ENCODE data around the gene PTPRK.

Gene PTPRK

DNA sequence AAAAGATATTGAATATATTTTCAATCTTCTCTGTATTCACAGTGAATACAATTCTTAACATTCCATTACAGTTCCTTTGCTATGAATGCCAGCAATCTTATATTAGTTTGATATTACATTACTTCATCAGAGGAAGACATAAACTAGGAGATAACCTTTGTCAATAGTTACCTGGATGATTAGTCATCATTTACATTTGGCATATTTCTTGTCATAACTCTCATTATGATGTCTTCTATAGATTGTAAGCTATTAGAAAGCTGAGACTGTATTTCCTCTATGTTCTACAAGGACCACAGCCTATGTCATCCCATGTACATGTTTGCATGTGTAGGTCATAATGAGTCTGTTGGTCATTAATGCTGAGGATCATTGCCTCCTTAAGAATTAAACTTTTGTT is 7.8 kb upstream of the PTPRK start:
- TF ChIP-seq CTCF (IDR thresholded peaks at IDR 0.05; ENCODE audit: low read depth, low read length) = no peak
- Histone ChIP-seq H3K4me3 (ENCODE audit: low read depth, low read length) (no peak overlapping the region), H3K4me1 (no peaks in the 10 kb centered on the region), H3K36me3 (no peaks in the 10 kb centered on the region), H3K27me3 (no peaks in the 10 kb centered on the region), H3K9me3 (no peaks in the 10 kb centered on the region)
- DNase-seq = no peak

- Histone ChIP-seq H3K9me3 (no peaks in the 10 kb centered on the region), H3K4me1 (no peaks in the 10 kb centered on the region), H3K36me3 (no peaks in the 10 kb centered on the region), H3K27me3 (no peaks in the 10 kb centered on the region), H3K4me3 (ENCODE audit: low read depth, low read length) (no peak overlapping the region)
- no peak for TF ChIP-seq CTCF (IDR thresholded peaks at IDR 0.05; ENCODE audit: low read depth, low read length)
- no peak for DNase-seq
Measured at GRCh38 chr6:128527375-128527774, 7.0 kb upstream of the PTPRK start.

DNA sequence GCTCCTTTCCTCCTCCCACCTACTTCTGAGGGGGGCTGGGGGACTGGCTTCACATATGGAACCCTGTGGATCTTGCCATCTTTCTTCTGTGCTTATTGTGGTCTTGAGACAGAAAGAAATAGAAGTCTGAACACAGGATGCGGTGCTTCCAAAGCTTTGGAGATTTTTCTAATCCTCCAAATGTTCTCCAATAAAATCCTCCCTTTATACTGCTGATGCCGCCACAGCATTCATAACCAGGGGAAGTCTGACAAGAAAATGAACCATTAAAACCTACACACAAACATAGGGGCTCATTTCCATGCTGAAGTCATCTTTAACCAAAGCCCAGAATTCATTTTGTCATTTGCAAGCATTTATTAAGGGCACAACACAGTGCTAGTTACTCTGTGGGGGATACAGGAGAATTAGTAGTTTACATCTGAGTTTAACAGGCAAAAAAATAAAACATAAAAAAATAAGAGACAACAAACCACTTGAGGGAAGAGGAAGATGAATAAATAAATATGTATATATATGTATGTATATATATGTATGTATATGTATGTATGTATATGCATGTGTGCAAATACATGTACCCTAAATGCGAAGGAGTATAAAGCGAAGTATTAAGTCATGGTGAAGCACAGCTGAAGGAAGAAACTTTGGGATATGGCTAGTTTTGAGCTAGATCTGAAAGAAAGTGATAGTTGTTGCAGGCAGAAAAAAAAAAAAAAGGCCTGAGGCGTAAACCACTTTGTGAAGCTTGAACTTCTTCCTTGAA is 5.9 kb upstream of the PTPRK start:
- Histone ChIP-seq H3K9me3 (no peaks in the 10 kb centered on the region), H3K4me1 (no peaks in the 10 kb centered on the region), H3K36me3 (no peaks in the 10 kb centered on the region), H3K27me3 (no peaks in the 10 kb centered on the region), H3K4me3 (ENCODE audit: low read depth, low read length) (no peak overlapping the region)
- no peak for TF ChIP-seq CTCF (IDR thresholded peaks at IDR 0.05; ENCODE audit: low read depth, low read length)
- no peak for DNase-seq

DNA sequence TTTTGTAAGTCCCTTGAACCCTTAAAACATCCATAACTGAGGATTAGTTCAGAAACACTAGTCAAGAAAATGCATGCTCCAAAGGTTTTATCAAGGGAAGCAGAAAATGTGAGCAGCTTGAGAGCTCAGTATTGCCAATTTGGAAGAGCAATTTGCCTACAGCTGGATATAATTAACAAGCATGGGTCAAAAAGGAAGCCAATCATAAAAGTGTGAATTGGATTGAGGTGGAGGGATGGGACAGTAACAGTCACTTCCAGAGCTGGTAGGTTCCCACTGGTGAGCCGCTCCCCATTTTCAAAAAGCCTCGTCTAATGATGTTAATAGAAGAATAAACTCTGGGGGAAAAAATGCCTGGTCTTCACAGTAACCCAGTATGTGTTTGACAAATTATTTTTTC is 5.0 kb upstream of the PTPRK start:
- no peak for DNase-seq
- no peaks in the 10 kb centered on the region for H3K27me3 ChIP-seq
- H3K4me1 ChIP-seq = no peaks in the 10 kb centered on the region
- no peak for TF ChIP-seq CTCF (IDR thresholded peaks at IDR 0.05; ENCODE audit: low read depth, low read length)
- no peaks in the 10 kb centered on the region for H3K9me3 ChIP-seq
- no peak overlapping the region for H3K4me3 ChIP-seq (ENCODE audit: low read depth, low read length)
- no peaks in the 10 kb centered on the region for H3K36me3 ChIP-seq

GRCh38 chr6:128521282-128521632 is 858 bp upstream of the PTPRK start:
- H3K4me3 ChIP-seq (ENCODE audit: low read depth, low read length) = peak overlapping the region; percentile 91
- no peaks in the 10 kb centered on the region for H3K36me3 ChIP-seq
- no peaks in the 10 kb centered on the region for H3K9me3 ChIP-seq
- H3K27me3 ChIP-seq = no peaks in the 10 kb centered on the region
- no peak for TF ChIP-seq CTCF (IDR thresholded peaks at IDR 0.05; ENCODE audit: low read depth, low read length)
- DNase-seq = no peak
- H3K4me1 ChIP-seq = peaks cover 4% of the 10 kb centered on the region

GRCh38 chr6:128519931-128520435 is 416 bp downstream of the PTPRK start:
- H3K9me3 ChIP-seq = no peaks in the 10 kb centered on the region
- TF ChIP-seq CTCF (IDR thresholded peaks at IDR 0.05; ENCODE audit: low read depth, low read length) = no peak
- DNase-seq = no peak

More at GRCh38 chr6:128519931-128520435, 416 bp downstream of the PTPRK start:
- Histone ChIP-seq H3K4me1 (peaks cover 7% of the 10 kb centered on the region), H3K36me3 (no peaks in the 10 kb centered on the region), H3K27me3 (no peaks in the 10 kb centered on the region), H3K4me3 (ENCODE audit: low read depth, low read length) (peak overlapping the region; percentile 91)

Data from BE2C (cell line).